22Rv1 (cell line): ENCODE measurements around the gene GLT6D1.

ENCODE experiments used
- ZFX ChIP-seq: fragments of 450-650 bp; IDR thresholded peaks from 2 replicates; pipeline ENCODE4 v1.6.1; 2017; ENCODE audit warnings: antibody characterized with exemption, borderline replicate concordance
- TF ChIP-seq, protein P1 (sequence below): fragments of 450-650 bp; IDR thresholded peaks from 2 replicates; pipeline ENCODE4 v1.5.1; 2017; ENCODE audit warnings: mild to moderate bottlenecking

DNA sequence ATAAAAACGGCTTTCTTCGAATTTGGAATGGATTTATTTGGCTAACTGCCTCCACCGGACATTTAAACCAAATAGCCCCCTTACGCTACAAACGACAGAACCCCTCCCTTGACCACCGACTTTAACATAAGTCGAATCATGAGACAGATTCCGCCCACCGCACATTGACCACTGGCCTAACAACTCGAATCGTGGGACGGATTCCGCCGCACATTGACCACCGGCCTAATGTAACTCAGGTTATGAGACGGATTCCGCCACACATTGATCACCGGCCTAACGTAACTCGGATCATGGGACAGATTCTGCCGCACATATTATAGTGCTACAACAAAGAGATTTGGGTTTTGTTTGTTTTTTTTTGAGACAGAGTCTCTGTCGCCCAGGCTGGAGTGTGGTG, 21.1 kb upstream of the GLT6D1 start:
- TF ChIP-seq ZFX = no peak
- TF ChIP-seq, protein P1, sequence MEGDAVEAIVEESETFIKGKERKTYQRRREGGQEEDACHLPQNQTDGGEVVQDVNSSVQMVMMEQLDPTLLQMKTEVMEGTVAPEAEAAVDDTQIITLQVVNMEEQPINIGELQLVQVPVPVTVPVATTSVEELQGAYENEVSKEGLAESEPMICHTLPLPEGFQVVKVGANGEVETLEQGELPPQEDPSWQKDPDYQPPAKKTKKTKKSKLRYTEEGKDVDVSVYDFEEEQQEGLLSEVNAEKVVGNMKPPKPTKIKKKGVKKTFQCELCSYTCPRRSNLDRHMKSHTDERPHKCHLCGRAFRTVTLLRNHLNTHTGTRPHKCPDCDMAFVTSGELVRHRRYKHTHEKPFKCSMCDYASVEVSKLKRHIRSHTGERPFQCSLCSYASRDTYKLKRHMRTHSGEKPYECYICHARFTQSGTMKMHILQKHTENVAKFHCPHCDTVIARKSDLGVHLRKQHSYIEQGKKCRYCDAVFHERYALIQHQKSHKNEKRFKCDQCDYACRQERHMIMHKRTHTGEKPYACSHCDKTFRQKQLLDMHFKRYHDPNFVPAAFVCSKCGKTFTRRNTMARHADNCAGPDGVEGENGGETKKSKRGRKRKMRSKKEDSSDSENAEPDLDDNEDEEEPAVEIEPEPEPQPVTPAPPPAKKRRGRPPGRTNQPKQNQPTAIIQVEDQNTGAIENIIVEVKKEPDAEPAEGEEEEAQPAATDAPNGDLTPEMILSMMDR = no peak
